PC-3 (cell line): ENCODE data around the gene CLCN4. TPM values are rescaled to one million over a fixed set of nuclear protein-coding genes. Genes with fewer than 3 reads are reported as not detected.

Experiments used
- ATAC-seq: fragments of 200-7000 bp; cut with Tn5 transposase; 2 replicates; pipeline ENCODE4 v1.9.1; 2020; ENCODE audit warnings: mild to moderate bottlenecking, moderate library complexity
- BruUV-seq: library from RNA; stranded (reverse); fragments of 400-500 nt; replicated peaks from 2 replicates; lab custom pipeline; 2021; lab: Mats Ljungman, UMichigan
- CTCF ChIA-PET: fragments of 300-600 bp; sonication (Branson Sonifier 250); formaldehyde crosslinking; loops from one replicate; lab custom pipeline; 2022; ENCODE audit warnings: antibody characterized with exemption; lab: Charles Lee
- POLR2A ChIA-PET: fragments of 300-600 bp; sonication (Branson Sonifier 250); formaldehyde crosslinking; loops from one replicate; lab custom pipeline; 2022; ENCODE audit warnings: antibody characterized with exemption; ENCODE audit not compliant: unreplicated experiment; lab: Charles Lee
- DNase-seq: peaks from one replicate; pipeline ENCODE4 v3.0.0-alpha.2; 2015
- H2AFZ ChIP-seq: fragments of 300-600 bp; sonication (generic); 2 replicates; pipeline ENCODE4 v1.6.0; 2016; ENCODE audit warnings: antibody characterized with exemption, low read length
- H3F3A ChIP-seq: fragments of 300-600 bp; sonication (generic); one replicate; pipeline ENCODE4 v1.6.0; 2017; ENCODE audit warnings: antibody characterized with exemption, low read length, control low read depth, mild to moderate bottlenecking; ENCODE audit not compliant: unreplicated experiment
- H3K27ac ChIP-seq: fragments of 300-600 bp; sonication (generic); 2 replicates; pipeline ENCODE4 v1.5.1; 2016; ENCODE audit warnings: mild to moderate bottlenecking, low read length
- H3K27me3 ChIP-seq: fragments of 300-600 bp; sonication (generic); 2 replicates; pipeline ENCODE4 v1.6.1; 2016; ENCODE audit warnings: low read length, mixed read lengths
- H3K36me3 ChIP-seq: fragments of 300-600 bp; sonication (generic); 2 replicates; pipeline ENCODE4 v1.6.1; 2016; ENCODE audit warnings: low read depth, mixed run types, low read length, mixed read lengths
- H3K4me1 ChIP-seq: fragments of 300-600 bp; sonication (generic); 2 replicates; pipeline ENCODE4 v1.5.1; 2016; ENCODE audit warnings: low read length; ENCODE audit not compliant: insufficient read depth
- H3K4me2 ChIP-seq: fragments of 300-600 bp; sonication (generic); 2 replicates; pipeline ENCODE4 v1.6.0; 2016; ENCODE audit warnings: low read length
- H3K4me3 ChIP-seq: fragments of 300-600 bp; sonication (generic); 2 replicates; pipeline ENCODE4 v1.5.1; 2016; ENCODE audit warnings: mild to moderate bottlenecking, low read length, mixed read lengths
- H3K79me2 ChIP-seq: fragments of 300-600 bp; sonication (generic); 2 replicates; pipeline ENCODE4 v1.6.1; 2017; ENCODE audit warnings: low read length, mixed read lengths
- H3K9ac ChIP-seq: fragments of 300-600 bp; sonication (generic); 2 replicates; pipeline ENCODE4 v1.6.0; 2016; ENCODE audit warnings: mild to moderate bottlenecking, low read length
- H3K9me2 ChIP-seq: fragments of 300-600 bp; sonication (generic); replicated peaks from 2 replicates; pipeline ENCODE4 v1.6.1; 2016; ENCODE audit warnings: mixed run types, low read length, mixed read lengths
- H3K9me3 ChIP-seq: fragments of 300-600 bp; sonication (generic); 2 replicates; pipeline ENCODE4 v1.6.1; 2016; ENCODE audit warnings: low read length, mixed read lengths
- H4K20me1 ChIP-seq: fragments of 300-600 bp; sonication (generic); 2 replicates; pipeline ENCODE4 v1.6.1; 2016; ENCODE audit warnings: low read length, mixed read lengths
- EZH2 ChIP-seq: fragments of 300-600 bp; sonication (generic); IDR thresholded peaks from one replicate; pipeline ENCODE4 v1.6.1; 2017; ENCODE audit warnings: antibody characterized with exemption, mild to moderate bottlenecking, low read length; ENCODE audit not compliant: unreplicated experiment
- EZH2phosphoT487 ChIP-seq: fragments of 300-600 bp; sonication (generic); IDR thresholded peaks from 2 replicates; pipeline ENCODE4 v1.6.1; 2018; ENCODE audit warnings: mild to moderate bottlenecking, antibody characterized with exemption, low read length, borderline replicate concordance
- intact Hi-C: fragments of 100-400 bp; cut with micrococcal nuclease; formaldehyde crosslinking; loops from 2 replicates; pipeline ENCODE4 v1.9.0; 2023
- total RNA-seq: library from RNA; depleted of rRNA; stranded (reverse); fragments of >200 nt; gene quantifications from 2 replicates; pipeline ENCODE4 v1.2.3, GENCODE V29; 2014
- TF ChIP-seq, protein P1 (sequence below): fragments of 300-600 bp; sonication (generic); conservative IDR thresholded peaks from 2 replicates; pipeline ENCODE4 v1.5.1; 2017; ENCODE audit warnings: antibody characterized with exemption, low read depth, mild to moderate bottlenecking, low read length

CLCN4 gene
- total RNA-seq, 1 experiment from 2014 or later, result 13.7 TPM

DNA sequence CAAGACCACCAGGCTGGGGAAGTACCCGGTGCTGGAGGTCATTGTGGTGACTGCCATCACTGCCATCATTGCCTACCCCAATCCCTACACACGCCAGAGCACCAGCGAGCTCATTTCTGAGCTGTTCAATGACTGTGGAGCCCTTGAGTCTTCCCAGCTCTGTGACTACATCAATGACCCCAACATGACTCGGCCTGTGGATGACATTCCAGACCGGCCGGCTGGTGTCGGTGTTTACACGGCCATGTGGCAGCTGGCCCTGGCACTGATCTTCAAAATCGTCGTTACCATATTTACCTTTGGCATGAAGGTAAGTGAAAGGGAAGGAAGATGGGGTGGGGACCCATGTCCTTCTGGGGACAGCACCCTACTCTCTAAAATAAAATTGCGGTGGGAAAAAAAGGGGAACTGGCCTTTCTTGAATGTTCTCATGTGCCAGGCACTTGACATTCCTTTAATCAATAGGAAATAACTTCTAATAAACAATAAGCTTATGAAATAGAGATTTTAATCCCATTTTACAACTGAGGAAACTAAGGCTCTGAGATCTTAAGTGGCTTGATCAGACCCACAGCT lies 51.6 kb downstream of the CLCN4 start:
- Histone ChIP-seq H3K4me1 (no peaks in the 10 kb centered on the region), H3K4me2 (no peak overlapping the region), H3K9ac (no peak overlapping the region), H3K27ac (no peak overlapping the region), H3K4me3 (no peak overlapping the region), H3F3A (no peaks in the 10 kb centered on the region), H2AFZ (no peak overlapping the region), H4K20me1 (no peaks in the 10 kb centered on the region), H3K9me2 (no peaks in the 10 kb centered on the region), H3K27me3 (no peaks in the 10 kb centered on the region), H3K79me2 (no peaks in the 10 kb centered on the region), H3K9me3 (no peaks in the 10 kb centered on the region), H3K36me3 (no peaks in the 10 kb centered on the region)
- no TSS peak for BruUV-seq
- ATAC-seq (no peak), DNase-seq (no peak)
- intact Hi-C loops, result no loop called here
- TF ChIP-seq EZH2 (no peak), EZH2phosphoT487 (no peak)
- TF ChIP-seq, protein P1, sequence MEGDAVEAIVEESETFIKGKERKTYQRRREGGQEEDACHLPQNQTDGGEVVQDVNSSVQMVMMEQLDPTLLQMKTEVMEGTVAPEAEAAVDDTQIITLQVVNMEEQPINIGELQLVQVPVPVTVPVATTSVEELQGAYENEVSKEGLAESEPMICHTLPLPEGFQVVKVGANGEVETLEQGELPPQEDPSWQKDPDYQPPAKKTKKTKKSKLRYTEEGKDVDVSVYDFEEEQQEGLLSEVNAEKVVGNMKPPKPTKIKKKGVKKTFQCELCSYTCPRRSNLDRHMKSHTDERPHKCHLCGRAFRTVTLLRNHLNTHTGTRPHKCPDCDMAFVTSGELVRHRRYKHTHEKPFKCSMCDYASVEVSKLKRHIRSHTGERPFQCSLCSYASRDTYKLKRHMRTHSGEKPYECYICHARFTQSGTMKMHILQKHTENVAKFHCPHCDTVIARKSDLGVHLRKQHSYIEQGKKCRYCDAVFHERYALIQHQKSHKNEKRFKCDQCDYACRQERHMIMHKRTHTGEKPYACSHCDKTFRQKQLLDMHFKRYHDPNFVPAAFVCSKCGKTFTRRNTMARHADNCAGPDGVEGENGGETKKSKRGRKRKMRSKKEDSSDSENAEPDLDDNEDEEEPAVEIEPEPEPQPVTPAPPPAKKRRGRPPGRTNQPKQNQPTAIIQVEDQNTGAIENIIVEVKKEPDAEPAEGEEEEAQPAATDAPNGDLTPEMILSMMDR, result no peak
- ChIA-PET CTCF (no interaction called here), POLR2A (no interaction called here)

DNA sequence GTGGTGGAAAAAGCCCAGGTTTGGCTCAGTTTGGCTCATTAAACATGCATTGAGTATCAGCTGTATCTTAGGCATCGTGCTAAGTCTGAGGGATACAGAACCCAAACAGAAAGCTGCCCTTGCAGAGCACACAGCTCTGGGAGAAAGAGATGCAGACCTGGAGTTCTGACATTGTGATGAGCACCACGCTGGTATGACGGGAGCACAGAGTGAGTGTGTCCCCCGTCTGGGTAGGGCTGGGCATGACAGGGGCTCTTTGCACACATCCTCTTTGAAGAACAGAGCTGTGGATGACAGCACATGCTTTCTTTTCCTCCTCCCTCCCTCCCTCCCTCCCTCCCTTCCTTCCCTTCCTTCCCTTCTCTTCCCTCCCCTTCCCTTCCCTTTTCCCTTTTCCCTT lies 52.2 kb downstream of the CLCN4 start:
- Histone ChIP-seq H3K27ac (no peak overlapping the region), H3K4me1 (no peaks in the 10 kb centered on the region), H3K36me3 (no peaks in the 10 kb centered on the region), H3K4me3 (no peak overlapping the region), H4K20me1 (no peaks in the 10 kb centered on the region), H3K27me3 (no peaks in the 10 kb centered on the region), H2AFZ (no peak overlapping the region), H3K9me2 (no peaks in the 10 kb centered on the region), H3K79me2 (no peaks in the 10 kb centered on the region), H3K9ac (no peak overlapping the region), H3K9me3 (no peaks in the 10 kb centered on the region), H3F3A (no peaks in the 10 kb centered on the region), H3K4me2 (no peak overlapping the region)
- DNase-seq, result no peak
- POLR2A ChIA-PET, result interaction anchor here (0.6 kb wide), 1 partner anchor 402 kb away, joined by 6 read pairs; no protein-coding TSS in a partner anchor
- no TSS peak for BruUV-seq
- CTCF ChIA-PET, result no interaction called here
- intact Hi-C loops, result no loop called here
- TF ChIP-seq EZH2phosphoT487 (no peak), EZH2 (no peak)
- TF ChIP-seq, protein P1, result no peak
- no peak for ATAC-seq

DNA sequence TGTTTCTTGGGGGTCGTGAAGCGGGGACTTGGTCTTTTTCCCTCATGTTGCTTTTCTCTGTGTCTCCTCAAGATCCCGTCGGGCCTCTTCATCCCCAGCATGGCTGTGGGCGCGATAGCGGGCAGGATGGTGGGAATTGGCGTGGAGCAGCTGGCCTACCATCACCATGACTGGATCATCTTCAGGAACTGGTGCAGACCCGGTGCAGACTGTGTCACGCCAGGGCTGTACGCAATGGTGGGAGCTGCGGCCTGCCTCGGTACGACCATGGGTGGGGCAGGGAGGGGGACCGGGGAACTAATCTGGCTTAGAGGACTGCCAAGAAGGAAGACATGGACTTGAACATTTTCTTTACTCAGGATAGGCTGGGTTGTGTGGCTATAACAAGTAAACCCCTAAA lies 55.6 kb downstream of the CLCN4 start:
- Histone ChIP-seq H3K27ac (no peak overlapping the region), H3K9ac (no peak overlapping the region), H3K36me3 (no peaks in the 10 kb centered on the region), H2AFZ (no peak overlapping the region), H3K4me1 (no peaks in the 10 kb centered on the region), H3F3A (no peaks in the 10 kb centered on the region), H3K4me2 (no peak overlapping the region), H3K9me2 (no peaks in the 10 kb centered on the region), H3K4me3 (no peak overlapping the region), H4K20me1 (no peaks in the 10 kb centered on the region), H3K27me3 (no peaks in the 10 kb centered on the region), H3K9me3 (no peaks in the 10 kb centered on the region), H3K79me2 (no peaks in the 10 kb centered on the region)
- CTCF ChIA-PET, result no interaction called here
- BruUV-seq, result no TSS peak
- DNase-seq (no peak), ATAC-seq (no peak)
- intact Hi-C loops, result no loop called here
- POLR2A ChIA-PET, result interaction anchor here (0.6 kb wide), 1 partner anchor 263 kb away, joined by 7 read pairs; no protein-coding TSS in a partner anchor
- TF ChIP-seq, protein P1, result no peak
- no peak for TF ChIP-seq EZH2
- no peak for TF ChIP-seq EZH2phosphoT487
